Activated B cell treated with CpG ODN at 0.5 μM for 24 hours (primary cell): ENCODE results near the gene ZCCHC2. TPM values are rescaled to one million over a fixed set of nuclear protein-coding genes. Genes with fewer than 3 reads are reported as not detected.

ENCODE experiments used
- ATAC-seq: fragments of 200-7000 bp; cut with Tn5 transposase; one replicate; pipeline ENCODE4 v1.10.0; 2021; ENCODE audit warnings: low read depth, mild to moderate bottlenecking, moderate library complexity
- CTCF ChIA-PET: fragments of 350-600 bp; sonication (Branson Sonifier 250); formaldehyde crosslinking; loops from one replicate; lab custom pipeline; 2021; ENCODE audit warnings: antibody characterized with exemption; lab: Charles Lee
- POLR2A ChIA-PET: fragments of 350-600 bp; sonication (Branson Sonifier 250); formaldehyde crosslinking; loops from one replicate; lab custom pipeline; 2021; ENCODE audit warnings: antibody characterized with exemption; lab: Charles Lee
- DNase-seq: peaks from one replicate; pipeline ENCODE4 v3.0.0; 2022
- H3K27ac Mint-ChIP-seq: one replicate; pipeline ENCODE4 v1.8.0; 2020; ENCODE audit warnings: mixed read lengths
- H3K27me3 Mint-ChIP-seq: one replicate; pipeline ENCODE4 v1.8.0; 2021; ENCODE audit warnings: mixed read lengths
- H3K36me3 Mint-ChIP-seq: one replicate; pipeline ENCODE4 v1.8.0; 2021; ENCODE audit warnings: low read depth, mixed read lengths
- H3K4me1 Mint-ChIP-seq: one replicate; pipeline ENCODE4 v1.8.0; 2021; ENCODE audit warnings: mixed read lengths
- H3K4me3 Mint-ChIP-seq: one replicate; pipeline ENCODE4 v1.8.0; 2020; ENCODE audit warnings: mild to moderate bottlenecking, mixed read lengths
- H3K9me3 Mint-ChIP-seq: one replicate; pipeline ENCODE4 v1.8.0; 2020; ENCODE audit warnings: mixed read lengths
- intact Hi-C: fragments of 100-400 bp; cut with micrococcal nuclease; formaldehyde crosslinking; loops from one replicate; pipeline ENCODE4 v1.15.1; 2024
- total RNA-seq: library from RNA; stranded (reverse); gene quantifications from 2 replicates; pipeline ENCODE4 v1.2.3, GENCODE V29; 2022
- TF ChIP-seq, protein P1 (sequence below): fragments of 200-600 bp; IDR thresholded peaks from one replicate; pipeline ENCODE4 v1.8.0; 2022; ENCODE audit warnings: antibody characterized with exemption, mild to moderate bottlenecking

ZCCHC2 gene
- total RNA-seq, 1 donor from 2014 or later: 29.4 TPM

DNA sequence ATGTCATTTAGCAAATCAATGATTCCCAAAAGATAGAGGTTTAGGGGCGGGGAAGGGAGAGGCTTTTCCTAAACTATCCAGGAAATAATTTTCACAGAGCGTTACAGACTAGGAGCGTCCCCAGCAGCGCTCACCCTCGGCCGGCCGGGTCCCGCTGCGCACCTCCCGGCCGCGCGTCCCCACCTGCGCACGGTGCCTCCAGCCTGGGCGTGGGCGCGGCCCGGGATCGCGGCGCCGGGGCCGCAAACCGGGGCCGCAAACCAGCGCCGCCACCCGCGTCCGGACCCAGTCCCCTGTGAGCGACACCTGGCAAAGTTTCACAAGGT lies 684 bp upstream of the ZCCHC2 start:
- ATAC-seq: peak; percentile 0
- Mint-ChIP-seq H3K27ac (peak overlapping the region; percentile 70), H3K4me1 (peaks cover 29% of the 10 kb centered on the region), H3K27me3 (no peaks in the 10 kb centered on the region), H3K4me3 (peak overlapping the region; percentile 80), H3K36me3 (peaks cover 5% of the 10 kb centered on the region), H3K9me3 (no peaks in the 10 kb centered on the region)
- DNase-seq: no peak
- POLR2A ChIA-PET: interaction anchor here (0.7 to 4.0 kb wide), 6 partner anchors 16 to 420 kb away, joined by 3 to 52 read pairs (median 5); partner anchors contain the start of genes PHLPP1 and TNFRSF11A
- CTCF ChIA-PET: interaction anchor here (1.1 to 1.2 kb wide), 2 partner anchors 62 to 97 kb away, joined by 4 read pairs; no protein-coding TSS in a partner anchor
- TF ChIP-seq, protein P1, sequence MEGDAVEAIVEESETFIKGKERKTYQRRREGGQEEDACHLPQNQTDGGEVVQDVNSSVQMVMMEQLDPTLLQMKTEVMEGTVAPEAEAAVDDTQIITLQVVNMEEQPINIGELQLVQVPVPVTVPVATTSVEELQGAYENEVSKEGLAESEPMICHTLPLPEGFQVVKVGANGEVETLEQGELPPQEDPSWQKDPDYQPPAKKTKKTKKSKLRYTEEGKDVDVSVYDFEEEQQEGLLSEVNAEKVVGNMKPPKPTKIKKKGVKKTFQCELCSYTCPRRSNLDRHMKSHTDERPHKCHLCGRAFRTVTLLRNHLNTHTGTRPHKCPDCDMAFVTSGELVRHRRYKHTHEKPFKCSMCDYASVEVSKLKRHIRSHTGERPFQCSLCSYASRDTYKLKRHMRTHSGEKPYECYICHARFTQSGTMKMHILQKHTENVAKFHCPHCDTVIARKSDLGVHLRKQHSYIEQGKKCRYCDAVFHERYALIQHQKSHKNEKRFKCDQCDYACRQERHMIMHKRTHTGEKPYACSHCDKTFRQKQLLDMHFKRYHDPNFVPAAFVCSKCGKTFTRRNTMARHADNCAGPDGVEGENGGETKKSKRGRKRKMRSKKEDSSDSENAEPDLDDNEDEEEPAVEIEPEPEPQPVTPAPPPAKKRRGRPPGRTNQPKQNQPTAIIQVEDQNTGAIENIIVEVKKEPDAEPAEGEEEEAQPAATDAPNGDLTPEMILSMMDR: no peak
- intact Hi-C loops: loop anchor here (1.0 to 10.0 kb wide), 10 partner anchors 16 to 1453 kb away; partner anchors contain the start of genes PHLPP1, PIGN, RELCH and SERPINB8

GRCh38 chr18:62523255-62523588 lies 397 bp downstream of the ZCCHC2 start:
- Mint-ChIP-seq H3K36me3 (peaks cover 5% of the 10 kb centered on the region), H3K4me3 (no peak overlapping the region), H3K27me3 (no peaks in the 10 kb centered on the region), H3K9me3 (no peaks in the 10 kb centered on the region), H3K27ac (no peak overlapping the region), H3K4me1 (peaks cover 35% of the 10 kb centered on the region)
- DNase-seq: no peak
- intact Hi-C loops: loop anchor here (2.0 to 10.0 kb wide), 6 partner anchors 196 to 1452 kb away; partner anchors contain the start of genes PIGN, RELCH, SERPINB8 and TNFRSF11A
- ChIA-PET POLR2A (interaction anchor here (0.9 to 4.0 kb wide), 6 partner anchors 10 to 199 kb away, joined by 3 to 52 read pairs (median 4); partner anchors contain the start of genes PHLPP1 and TNFRSF11A), CTCF (interaction anchor here (1.1 kb wide), 1 partner anchor 98 kb away, joined by 4 read pairs; no protein-coding TSS in a partner anchor)
- ATAC-seq: no peak
- TF ChIP-seq, protein P1: no peak

- H3K36me3 Mint-ChIP-seq: peaks cover 5% of the 10 kb centered on the region
These were observed 1.0 kb downstream of the ZCCHC2 start for GRCh38 chr18:62523631-62524439.

GRCh38 chr18:62524440-62525200 lies 1.8 kb downstream of the ZCCHC2 start:
- H3K9me3 Mint-ChIP-seq: no peaks in the 10 kb centered on the region
- peak overlapping the region; percentile 98 for H3K27ac Mint-ChIP-seq
- TF ChIP-seq, protein P1: no peak
- ChIA-PET CTCF (interaction anchor here (0.8 kb wide), 1 partner anchor 99 kb away, joined by 3 read pairs; no protein-coding TSS in a partner anchor), POLR2A (interaction anchor here (0.8 to 4.0 kb wide), 9 partner anchors 19 to 898 kb away, joined by 3 to 52 read pairs (median 3); partner anchors contain the start of genes PHLPP1, PIGN, RELCH and VPS4B)
- ATAC-seq (peak; percentile 16), DNase-seq (peak; percentile 71)
- H3K36me3 Mint-ChIP-seq: peaks cover 5% of the 10 kb centered on the region
- H3K4me1 Mint-ChIP-seq: peaks cover 45% of the 10 kb centered on the region
- no peaks in the 10 kb centered on the region for H3K27me3 Mint-ChIP-seq
- intact Hi-C loops: loop anchor here (1.0 to 10.0 kb wide), 7 partner anchors 60 to 1450 kb away; partner anchors contain the start of genes SERPINB8 and TNFRSF11A
- peak overlapping the region; percentile 95 for H3K4me3 Mint-ChIP-seq

More at GRCh38 chr18:62523631-62524439, 1.0 kb downstream of the ZCCHC2 start:
- Mint-ChIP-seq H3K27me3 (no peaks in the 10 kb centered on the region), H3K4me3 (peak overlapping the region; percentile 95), H3K4me1 (peaks cover 40% of the 10 kb centered on the region), H3K9me3 (no peaks in the 10 kb centered on the region), H3K27ac (peak overlapping the region; percentile 98)
- TF ChIP-seq, protein P1: no peak
- peak; percentile 2 for ATAC-seq
- ChIA-PET CTCF (no interaction called here), POLR2A (interaction anchor here (1.0 to 4.0 kb wide), 8 partner anchors 18 to 899 kb away, joined by 3 to 52 read pairs (median 3); partner anchors contain the start of genes PHLPP1 and VPS4B)
- intact Hi-C loops: loop anchor here (1.0 to 10.0 kb wide), 7 partner anchors 60 to 1451 kb away; partner anchors contain the start of genes PIGN, RELCH, SERPINB8 and TNFRSF11A
- no peak for DNase-seq
